Measurements from ENCODE around the gene SNX33.
A peak's percentile ranks its signal among the peaks of the same experiment; 100 is the strongest.

SNX33 gene

GRCh38 chr15:75646944-75647364, 758 bp upstream of the SNX33 start:
- Histone ChIP-seq H3K36me3 (ENCODE audit: control insufficient read depth, insufficient read depth, low read length) (peaks cover 8% of the 10 kb centered on the region), H3K27me3 (ENCODE audit: control insufficient read depth, insufficient read depth, low read length) (peaks cover 14% of the 10 kb centered on the region), H3K9ac (ENCODE audit: low read depth, low read length) (peak overlapping the region; percentile 97), H3K9me3 (ENCODE audit: control insufficient read depth, insufficient read depth, low read length) (no peaks in the 10 kb centered on the region), H3K4me3 (ENCODE audit: low read depth, low read length) (peak overlapping the region; percentile 90), H3K4me1 (ENCODE audit: control insufficient read depth, insufficient read depth, low read length) (peaks cover 14% of the 10 kb centered on the region)

DNA sequence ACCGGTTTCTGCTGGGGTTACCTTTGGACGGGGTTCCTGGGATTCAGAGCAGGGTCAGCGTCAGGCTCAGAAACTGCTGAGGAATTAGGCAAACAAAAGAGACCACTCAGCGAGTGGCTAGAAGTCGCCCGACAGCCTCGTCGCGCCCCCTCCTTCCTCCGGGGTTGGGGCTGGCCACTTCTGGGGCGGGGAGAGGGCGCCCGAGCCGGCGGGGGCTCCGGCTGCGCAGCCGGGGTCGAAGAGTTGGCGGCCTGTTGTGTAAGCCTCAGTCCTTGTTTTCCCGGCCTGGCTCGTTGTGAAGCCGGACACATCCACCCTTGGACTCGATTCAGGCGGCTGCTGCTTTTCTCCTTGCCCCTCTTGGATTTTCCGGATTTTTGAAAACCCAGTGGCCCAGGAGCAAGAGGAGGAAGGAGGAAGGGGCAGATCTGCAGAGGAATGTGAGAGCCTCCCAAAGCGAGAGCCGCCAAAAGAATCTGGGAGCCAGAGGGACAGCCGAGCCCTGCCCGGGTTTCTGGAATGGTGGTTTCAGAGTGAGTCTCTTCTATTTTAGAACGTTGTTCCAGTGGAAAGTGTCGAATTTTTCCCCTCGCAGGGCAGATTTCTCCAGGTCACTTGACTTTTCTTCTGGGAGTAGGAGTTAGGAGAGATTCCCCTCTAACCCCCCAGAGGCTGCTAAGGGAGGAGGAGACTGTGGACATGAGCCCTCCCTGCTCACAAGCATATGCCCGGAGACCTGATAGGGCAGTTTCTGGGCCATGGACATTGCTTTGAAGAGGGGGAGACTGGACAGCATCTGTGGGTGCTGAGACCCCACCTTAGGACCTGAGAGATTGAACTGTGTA, 666 bp downstream of the SNX33 start:
- Histone ChIP-seq H3K4me1 (ENCODE audit: control insufficient read depth, insufficient read depth, low read length) (peaks cover 14% of the 10 kb centered on the region), H3K9me3 (ENCODE audit: control insufficient read depth, insufficient read depth, low read length) (no peaks in the 10 kb centered on the region), H3K36me3 (ENCODE audit: control insufficient read depth, insufficient read depth, low read length) (peaks cover 13% of the 10 kb centered on the region), H3K4me3 (ENCODE audit: low read depth, low read length) (peak overlapping the region; percentile 90), H3K9ac (ENCODE audit: low read depth, low read length) (peak overlapping the region; percentile 97), H3K27me3 (ENCODE audit: control insufficient read depth, insufficient read depth, low read length) (peaks cover 14% of the 10 kb centered on the region)

GRCh38 chr15:75649045-75649761, 1.5 kb downstream of the SNX33 start:
- Histone ChIP-seq H3K36me3 (ENCODE audit: control insufficient read depth, insufficient read depth, low read length) (peaks cover 13% of the 10 kb centered on the region), H3K4me3 (ENCODE audit: low read depth, low read length) (peak overlapping the region; percentile 90), H3K4me1 (ENCODE audit: control insufficient read depth, insufficient read depth, low read length) (peaks cover 14% of the 10 kb centered on the region), H3K9ac (ENCODE audit: low read depth, low read length) (peak overlapping the region; percentile 97), H3K27me3 (ENCODE audit: control insufficient read depth, insufficient read depth, low read length) (peaks cover 14% of the 10 kb centered on the region), H3K9me3 (ENCODE audit: control insufficient read depth, insufficient read depth, low read length) (no peaks in the 10 kb centered on the region)

GRCh38 chr15:75649848-75650247, 2.1 kb downstream of the SNX33 start:
- H3K36me3 ChIP-seq (ENCODE audit: control insufficient read depth, insufficient read depth, low read length) = peaks cover 13% of the 10 kb centered on the region
- H3K27me3 ChIP-seq (ENCODE audit: control insufficient read depth, insufficient read depth, low read length) = peaks cover 14% of the 10 kb centered on the region
- no peak overlapping the region for H3K9ac ChIP-seq (ENCODE audit: low read depth, low read length)
- no peak overlapping the region for H3K4me3 ChIP-seq (ENCODE audit: low read depth, low read length)
- H3K9me3 ChIP-seq (ENCODE audit: control insufficient read depth, insufficient read depth, low read length) = no peaks in the 10 kb centered on the region
- peaks cover 14% of the 10 kb centered on the region for H3K4me1 ChIP-seq (ENCODE audit: control insufficient read depth, insufficient read depth, low read length)

- H3K9ac ChIP-seq (ENCODE audit: low read depth, low read length) = peak overlapping the region; percentile 47
- H3K27me3 ChIP-seq (ENCODE audit: control insufficient read depth, insufficient read depth, low read length) = peaks cover 9% of the 10 kb centered on the region
- peaks cover 14% of the 10 kb centered on the region for H3K4me1 ChIP-seq (ENCODE audit: control insufficient read depth, insufficient read depth, low read length)
- peak overlapping the region; percentile 22 for H3K4me3 ChIP-seq (ENCODE audit: low read depth, low read length)
- peaks cover 13% of the 10 kb centered on the region for H3K36me3 ChIP-seq (ENCODE audit: control insufficient read depth, insufficient read depth, low read length)
- no peaks in the 10 kb centered on the region for H3K9me3 ChIP-seq (ENCODE audit: control insufficient read depth, insufficient read depth, low read length)
Measured at GRCh38 chr15:75650908-75651809, 3.4 kb downstream of the SNX33 start.

DNA sequence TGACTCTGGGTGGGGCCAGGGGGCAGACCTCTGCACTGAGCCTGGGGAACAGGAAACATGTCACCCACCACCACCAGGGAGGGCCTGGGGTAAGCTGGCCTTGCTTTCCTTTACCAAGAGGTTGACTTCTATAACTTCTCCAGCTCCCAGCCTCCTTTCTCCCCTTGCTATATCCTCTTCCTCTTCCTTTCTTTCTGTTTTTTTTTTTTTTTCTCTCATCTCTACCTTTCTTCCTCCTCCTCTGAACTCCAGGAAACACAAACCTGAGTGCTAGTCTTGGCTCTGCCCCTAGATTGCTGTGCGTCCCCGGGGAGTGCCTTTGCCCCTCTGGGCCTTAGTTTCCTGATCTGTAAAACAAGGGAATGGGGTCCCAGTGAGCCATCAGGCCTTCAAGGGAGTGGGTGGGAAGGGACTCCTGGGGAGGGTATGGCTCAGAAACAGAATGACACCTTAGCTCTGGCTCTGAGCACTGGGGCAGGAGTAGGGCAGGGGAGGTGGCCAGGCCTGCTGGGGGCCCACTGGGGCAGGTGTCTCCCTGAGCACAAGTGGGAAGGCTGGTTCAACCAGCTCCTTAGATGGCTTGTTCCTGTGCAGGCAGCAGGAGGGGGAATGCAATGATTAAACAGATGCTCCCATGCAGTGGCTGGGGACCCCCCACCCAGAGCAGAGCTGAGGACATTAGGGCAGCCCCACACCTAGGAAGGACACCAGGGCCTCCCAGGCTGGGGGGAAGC, 4.3 kb downstream of the SNX33 start:
- Histone ChIP-seq H3K9ac (ENCODE audit: low read depth, low read length) (no peak overlapping the region), H3K4me3 (ENCODE audit: low read depth, low read length) (no peak overlapping the region), H3K36me3 (ENCODE audit: control insufficient read depth, insufficient read depth, low read length) (peaks cover 13% of the 10 kb centered on the region), H3K4me1 (ENCODE audit: control insufficient read depth, insufficient read depth, low read length) (peaks cover 9% of the 10 kb centered on the region), H3K9me3 (ENCODE audit: control insufficient read depth, insufficient read depth, low read length) (no peaks in the 10 kb centered on the region), H3K27me3 (ENCODE audit: control insufficient read depth, insufficient read depth, low read length) (peaks cover under 1% of the 10 kb centered on the region)

- no peak overlapping the region for H3K4me3 ChIP-seq (ENCODE audit: low read depth, low read length)
- no peak overlapping the region for H3K9ac ChIP-seq (ENCODE audit: low read depth, low read length)
- peaks cover 9% of the 10 kb centered on the region for H3K4me1 ChIP-seq (ENCODE audit: control insufficient read depth, insufficient read depth, low read length)
Measured at GRCh38 chr15:75653347-75653913, 5.7 kb downstream of the SNX33 start.

DNA sequence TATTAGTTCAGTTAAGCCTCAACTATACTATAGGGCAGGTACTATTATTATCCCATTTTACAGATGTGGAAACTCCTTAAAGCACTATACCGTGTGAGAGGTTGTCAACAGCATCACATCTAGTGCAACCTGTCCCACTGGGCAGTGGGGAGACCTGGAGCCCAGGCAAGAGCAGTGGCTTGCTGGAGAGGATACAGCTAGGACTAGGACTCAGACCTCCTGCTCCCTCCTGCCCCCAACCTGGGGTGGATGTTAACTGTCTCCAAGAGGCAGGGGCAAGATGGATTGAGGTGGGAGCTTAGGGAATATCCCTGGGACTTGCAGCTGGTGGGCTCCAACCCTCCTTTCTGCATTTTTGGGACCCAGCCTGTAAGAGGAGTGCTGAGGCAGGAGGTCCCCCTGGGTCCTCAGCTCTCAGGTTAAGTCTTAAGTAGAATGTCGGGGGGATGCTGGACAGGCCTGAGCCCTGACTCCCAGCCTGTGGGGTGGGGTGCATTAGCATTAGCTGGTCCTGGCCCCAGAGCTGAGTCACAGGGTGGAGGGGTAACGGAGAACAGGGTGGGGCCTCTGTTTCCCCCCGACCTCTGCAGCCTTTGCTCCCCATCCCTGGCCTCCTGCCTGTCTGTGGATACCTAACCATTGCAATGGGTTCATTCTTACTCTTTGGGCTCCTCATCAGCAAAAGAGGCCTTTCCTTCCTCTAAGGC, 6.6 kb downstream of the SNX33 start:
- Histone ChIP-seq H3K4me1 (ENCODE audit: control insufficient read depth, insufficient read depth, low read length) (peaks cover 2% of the 10 kb centered on the region), H3K9me3 (ENCODE audit: control insufficient read depth, insufficient read depth, low read length) (no peaks in the 10 kb centered on the region), H3K36me3 (ENCODE audit: control insufficient read depth, insufficient read depth, low read length) (peaks cover 21% of the 10 kb centered on the region), H3K27me3 (ENCODE audit: control insufficient read depth, insufficient read depth, low read length) (no peaks in the 10 kb centered on the region), H3K9ac (ENCODE audit: low read depth, low read length) (no peak overlapping the region), H3K4me3 (ENCODE audit: low read depth, low read length) (no peak overlapping the region)

More at GRCh38 chr15:75653347-75653913, 5.7 kb downstream of the SNX33 start:
- Histone ChIP-seq H3K27me3 (ENCODE audit: control insufficient read depth, insufficient read depth, low read length) (no peaks in the 10 kb centered on the region), H3K36me3 (ENCODE audit: control insufficient read depth, insufficient read depth, low read length) (peaks cover 21% of the 10 kb centered on the region), H3K9me3 (ENCODE audit: control insufficient read depth, insufficient read depth, low read length) (no peaks in the 10 kb centered on the region)

DNA sequence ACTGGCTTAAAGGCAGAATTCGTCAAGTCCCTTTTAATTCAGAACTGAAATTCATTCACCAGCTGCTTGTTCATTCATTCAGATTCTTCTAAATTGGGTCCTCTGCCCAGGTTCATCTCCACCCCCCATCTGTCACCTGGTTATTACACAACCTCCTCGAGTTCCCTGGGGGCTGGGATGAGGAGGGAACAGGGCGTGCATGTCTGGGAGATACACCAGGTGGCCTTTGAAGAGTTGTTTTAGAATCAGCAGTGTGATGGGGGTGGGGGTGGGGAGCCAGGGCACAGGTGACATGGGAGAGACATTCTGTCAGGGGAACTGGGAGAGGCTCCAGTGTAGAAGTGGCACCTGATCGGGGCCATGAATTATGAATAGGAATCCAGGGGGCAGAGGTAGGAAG, 8.2 kb downstream of the SNX33 start:
- Histone ChIP-seq H3K27me3 (ENCODE audit: control insufficient read depth, insufficient read depth, low read length) (no peaks in the 10 kb centered on the region), H3K9me3 (ENCODE audit: control insufficient read depth, insufficient read depth, low read length) (no peaks in the 10 kb centered on the region), H3K4me3 (ENCODE audit: low read depth, low read length) (no peak overlapping the region), H3K4me1 (ENCODE audit: control insufficient read depth, insufficient read depth, low read length) (peaks cover under 1% of the 10 kb centered on the region), H3K9ac (ENCODE audit: low read depth, low read length) (no peak overlapping the region), H3K36me3 (ENCODE audit: control insufficient read depth, insufficient read depth, low read length) (peaks cover 27% of the 10 kb centered on the region)

GRCh38 chr15:75656331-75656730, 8.6 kb downstream of the SNX33 start:
- Histone ChIP-seq H3K36me3 (ENCODE audit: control insufficient read depth, insufficient read depth, low read length) (peaks cover 25% of the 10 kb centered on the region), H3K4me1 (ENCODE audit: control insufficient read depth, insufficient read depth, low read length) (no peaks in the 10 kb centered on the region)

More at GRCh38 chr15:75656331-75656730, 8.6 kb downstream of the SNX33 start:
- no peak overlapping the region for H3K4me3 ChIP-seq (ENCODE audit: low read depth, low read length)
- no peaks in the 10 kb centered on the region for H3K27me3 ChIP-seq (ENCODE audit: control insufficient read depth, insufficient read depth, low read length)
- no peak overlapping the region for H3K9ac ChIP-seq (ENCODE audit: low read depth, low read length)
- H3K9me3 ChIP-seq (ENCODE audit: control insufficient read depth, insufficient read depth, low read length) = no peaks in the 10 kb centered on the region
